NCI-H2081 treated with DMSO at 0.1 percent for 48 hours (cell line): ENCODE results near the gene NKAIN1.
"Not testable (repeated sequence)": the region's sequence is repeated elsewhere in the genome, so short reads cannot be mapped to it uniquely, and the experiment has no call there.

Experiments
- DNase-seq: peaks from one replicate; lab custom pipeline; 2025; lab: John Stamatoyannopoulos, UW

The NKAIN1 gene

DNA sequence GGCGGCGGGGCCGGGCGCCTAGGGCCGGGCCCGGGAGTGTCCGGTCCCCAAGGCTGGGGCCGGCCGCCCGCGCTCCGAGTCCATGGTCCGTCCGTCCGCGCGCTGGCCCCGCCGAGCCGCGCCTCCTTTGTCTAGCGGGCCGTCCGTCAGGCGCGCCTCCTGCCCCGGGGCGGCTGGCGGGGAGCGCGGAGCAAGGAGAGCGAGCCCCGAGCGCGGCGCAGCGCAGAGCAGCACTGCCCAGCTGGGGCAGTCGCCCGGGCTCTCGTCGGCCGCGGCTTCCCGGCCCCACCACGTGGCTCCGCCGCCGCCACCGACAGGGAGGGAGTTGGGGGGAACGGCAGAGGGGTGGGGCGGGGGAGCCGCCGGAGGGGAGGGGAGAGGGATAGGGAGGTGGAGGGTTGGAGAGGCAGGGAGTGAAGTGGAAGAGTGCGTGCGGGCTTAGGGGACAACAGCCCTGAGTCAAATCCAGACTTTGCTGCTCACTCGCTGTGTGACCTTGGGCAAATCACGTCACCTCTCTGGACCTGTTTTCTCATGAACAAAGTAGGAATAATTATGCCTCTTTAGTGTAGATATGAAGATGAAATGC, at the start of gene NKAIN1:
Gene NKAIN1, minus strand, starts transcription at position 235 of the 589 bp plus-strand sequence. CDS start 340 bp downstream, outside the sequence.
- DNase-seq, result no peak

DNA sequence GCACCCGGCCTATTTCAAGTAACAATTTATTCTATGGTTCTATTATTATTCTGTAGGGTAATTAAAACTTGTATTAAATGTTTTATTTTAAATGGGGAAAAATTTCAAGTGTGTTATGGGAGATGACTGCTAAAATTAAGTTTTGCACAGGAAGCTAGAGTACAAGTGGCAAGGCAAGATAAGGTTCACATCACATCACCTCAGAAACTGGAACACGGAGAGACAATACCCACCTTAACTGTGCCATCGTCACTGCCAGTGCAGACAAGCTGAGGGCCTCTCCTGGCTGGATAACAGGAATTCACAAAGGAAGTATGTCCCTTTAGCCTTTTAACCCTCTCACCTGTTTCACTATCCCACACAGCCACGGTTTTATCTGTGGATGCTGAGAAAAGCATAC, 49.3 kb upstream of the NKAIN1 start:
- DNase-seq, result no peak

DNA sequence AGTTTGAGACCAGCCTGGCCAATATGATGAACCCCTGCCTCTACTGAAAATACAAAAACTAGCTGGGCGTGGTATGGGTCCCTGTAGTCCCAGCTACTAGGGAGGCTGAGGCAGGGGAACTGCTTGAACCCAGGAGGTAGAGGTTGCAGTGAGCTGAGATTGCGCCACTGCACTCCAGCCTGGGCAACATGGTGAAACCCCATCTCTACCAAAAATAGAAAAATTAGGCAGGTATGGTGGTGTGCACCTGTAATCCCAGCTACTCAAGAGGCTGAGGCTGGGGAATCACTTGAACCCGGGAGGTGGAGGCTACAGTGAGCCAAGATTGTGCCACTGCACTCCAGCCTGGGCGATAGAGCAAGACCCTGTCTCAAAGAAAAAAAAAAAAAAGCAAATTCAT, 48.1 kb upstream of the NKAIN1 start:
- DNase-seq, result not testable (repeated sequence)

DNA sequence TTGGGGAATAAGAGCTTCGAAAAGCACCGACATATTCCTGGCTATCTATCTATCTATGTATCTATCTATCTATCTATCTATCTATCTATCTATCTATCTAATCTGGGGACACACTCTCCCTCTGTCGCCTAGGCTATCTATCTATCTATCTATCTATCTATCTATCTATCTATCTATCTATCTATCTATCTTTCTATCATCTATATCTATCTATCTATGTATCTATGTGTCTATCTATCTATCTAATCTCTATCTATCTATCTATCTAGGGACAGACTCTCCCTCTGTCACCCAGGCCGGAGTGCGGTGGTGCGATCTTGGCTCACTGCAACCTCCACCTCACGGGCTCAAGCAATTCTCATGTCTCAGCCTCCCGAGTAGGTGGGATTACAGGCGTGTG, 42.7 kb upstream of the NKAIN1 start:
- DNase-seq, result not testable (repeated sequence)

DNA sequence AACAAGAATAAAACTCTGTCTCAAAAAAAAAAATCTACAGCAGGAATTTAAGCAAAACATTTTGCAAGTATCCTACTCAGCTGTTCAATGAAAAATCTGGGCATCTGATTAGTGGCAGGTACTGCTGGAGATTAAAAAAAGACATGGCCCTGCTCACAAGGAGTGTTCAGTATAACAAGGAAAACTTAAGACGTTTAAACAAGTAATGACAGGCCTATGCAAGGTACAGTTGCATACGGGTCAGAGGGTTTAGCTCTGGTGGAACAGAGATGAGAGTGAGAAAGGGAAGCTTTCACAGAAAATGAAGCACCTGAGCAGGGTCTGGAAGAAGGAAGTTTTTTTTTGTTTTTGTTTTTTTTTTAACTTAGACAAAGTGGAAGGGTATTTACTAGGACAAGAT, 33.9 kb upstream of the NKAIN1 start:
- no peak for DNase-seq

DNA sequence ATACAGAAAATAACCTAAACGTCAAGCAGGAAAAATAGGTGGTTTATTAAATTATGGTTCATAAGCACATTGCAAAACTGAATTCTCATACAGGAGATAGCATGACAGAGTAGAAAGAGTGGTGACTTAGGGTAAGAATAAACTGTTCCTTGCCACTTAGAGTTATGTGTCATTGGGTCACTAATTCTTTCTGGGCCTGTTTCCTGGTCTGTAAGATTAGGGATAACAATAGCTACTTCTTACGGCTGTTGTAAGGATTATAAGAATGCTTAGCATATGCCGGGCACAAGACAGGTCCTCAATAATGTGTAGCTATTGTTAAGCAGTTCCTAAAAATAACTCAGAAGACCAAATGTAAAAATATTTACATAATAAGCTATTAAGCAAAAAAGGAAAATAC, 32.7 kb upstream of the NKAIN1 start:
- DNase-seq, result no peak

DNA sequence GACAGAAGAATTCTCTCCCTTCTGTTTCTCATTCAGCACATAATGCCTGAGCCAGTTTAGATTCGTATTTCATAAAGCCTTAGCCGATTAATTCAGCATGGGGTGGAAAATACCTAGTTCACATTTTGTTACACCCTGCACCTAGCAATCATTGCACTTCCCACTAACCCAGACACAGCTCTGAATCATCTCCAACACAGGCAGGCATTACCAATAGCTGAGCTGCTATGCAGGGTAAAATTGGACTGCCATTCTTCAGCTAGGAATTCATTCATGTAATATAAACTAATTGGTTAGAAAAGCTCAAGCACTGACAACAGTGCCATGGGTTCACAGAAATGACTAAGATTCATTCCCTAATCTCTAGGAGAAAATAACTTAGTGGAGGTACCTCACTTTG, 26.9 kb upstream of the NKAIN1 start:
- no peak for DNase-seq

DNA sequence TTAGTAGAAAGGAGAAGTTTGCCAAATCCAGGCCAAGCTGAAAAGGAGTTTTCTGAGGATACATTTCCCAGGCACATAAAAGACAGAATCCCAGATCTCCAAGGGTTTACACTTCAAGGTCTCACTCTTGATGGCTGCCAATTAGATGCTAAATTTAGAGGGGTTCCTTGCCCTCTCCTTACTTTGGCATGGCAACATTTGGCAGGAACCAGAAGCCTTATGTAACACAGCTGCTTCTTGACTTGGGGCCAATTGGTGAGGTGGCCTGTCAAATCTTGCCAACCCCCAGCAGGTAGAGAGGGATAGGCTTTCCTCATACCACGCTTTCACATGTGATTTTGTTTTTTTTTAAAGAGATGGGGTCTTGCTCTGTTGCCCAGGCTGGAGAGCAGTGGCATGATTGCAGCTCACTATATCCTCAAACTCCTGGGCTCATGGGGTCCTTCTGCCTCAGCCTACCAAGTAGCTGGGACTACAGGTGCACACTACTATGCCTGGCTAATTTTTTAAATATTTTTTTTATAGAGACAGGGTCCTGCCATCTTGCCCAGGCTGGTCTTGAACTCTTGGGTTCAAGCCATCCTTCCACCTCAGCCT, 25.2 kb upstream of the NKAIN1 start:
- DNase-seq, result no peak

DNA sequence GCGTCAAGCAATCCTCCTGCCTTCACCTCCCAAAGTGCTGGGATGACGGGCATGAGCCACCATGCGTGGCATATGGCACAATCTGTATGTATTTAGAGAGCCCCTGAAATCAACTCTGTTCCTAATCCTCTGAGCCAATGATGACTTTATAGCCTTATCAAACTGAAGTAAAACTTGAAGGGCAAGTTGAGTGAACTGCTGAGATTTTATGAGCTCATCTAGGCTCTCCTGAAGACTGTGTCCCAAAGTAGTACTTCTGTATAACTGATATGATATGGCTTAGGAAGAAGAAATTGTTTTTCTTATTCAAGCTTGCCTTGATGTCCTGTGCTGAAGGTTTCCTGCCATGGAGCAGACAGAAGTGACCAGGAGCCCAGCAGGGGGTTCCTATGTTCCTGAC, 23.7 kb upstream of the NKAIN1 start:
- no peak for DNase-seq

DNA sequence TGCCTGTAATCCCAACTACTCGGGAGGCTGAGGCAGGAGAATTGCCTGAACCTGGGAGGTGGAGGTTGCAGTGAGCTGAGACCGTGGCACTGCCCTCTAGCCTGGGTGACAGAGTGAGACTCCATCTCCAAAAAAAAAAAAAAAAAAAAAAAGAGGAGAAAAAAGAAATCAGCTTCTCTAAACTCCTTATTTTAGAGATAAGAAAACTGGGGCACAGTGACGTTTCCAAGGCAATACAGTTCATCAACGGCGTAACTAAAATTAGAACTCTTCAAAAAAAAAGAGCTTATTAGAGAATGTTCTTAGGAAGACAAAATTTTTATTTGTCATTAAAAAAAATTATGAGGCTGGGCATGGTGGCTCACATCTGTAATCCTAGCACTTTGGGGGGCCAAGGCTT, 22.7 kb upstream of the NKAIN1 start:
- not testable (repeated sequence) for DNase-seq

DNA sequence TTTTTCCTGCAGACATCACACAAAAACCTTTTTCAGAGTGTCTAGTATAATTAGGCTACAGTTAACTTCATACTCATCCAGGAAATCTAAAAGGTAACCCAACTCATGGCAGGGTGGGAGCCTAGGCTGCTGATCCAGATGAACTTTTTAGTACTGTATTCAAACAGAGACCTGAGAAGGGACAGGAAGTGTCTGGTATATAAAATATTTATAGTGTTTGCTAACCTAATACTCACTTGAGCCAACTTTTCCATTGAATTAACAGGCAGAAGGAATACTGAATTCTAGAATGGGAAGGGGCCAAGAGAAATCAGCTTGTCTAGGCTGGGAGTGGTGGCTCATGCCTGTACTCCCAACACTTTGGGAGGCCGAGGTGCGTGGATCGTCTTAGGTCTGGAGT, 22.2 kb upstream of the NKAIN1 start:
- no peak for DNase-seq

DNA sequence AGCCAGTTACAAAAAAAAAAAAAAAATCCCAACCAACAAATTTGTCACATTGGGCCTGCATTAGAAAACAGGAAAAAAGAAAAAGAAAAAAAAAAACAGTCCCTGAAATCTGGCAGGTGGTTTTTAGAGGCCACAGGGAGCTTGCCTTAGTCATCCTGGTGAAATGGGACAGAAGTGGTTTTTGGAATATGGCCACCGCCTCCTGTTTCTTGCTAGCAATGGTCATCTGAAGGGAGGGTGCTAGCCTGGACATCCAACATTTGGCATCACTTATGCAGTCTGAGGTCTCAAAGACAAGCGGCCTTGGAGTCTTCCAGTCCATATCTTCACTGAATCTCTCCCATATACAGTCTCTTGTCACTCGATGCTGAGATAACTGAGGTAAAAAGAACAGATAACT, 20.1 kb upstream of the NKAIN1 start:
- no peak for DNase-seq

DNA sequence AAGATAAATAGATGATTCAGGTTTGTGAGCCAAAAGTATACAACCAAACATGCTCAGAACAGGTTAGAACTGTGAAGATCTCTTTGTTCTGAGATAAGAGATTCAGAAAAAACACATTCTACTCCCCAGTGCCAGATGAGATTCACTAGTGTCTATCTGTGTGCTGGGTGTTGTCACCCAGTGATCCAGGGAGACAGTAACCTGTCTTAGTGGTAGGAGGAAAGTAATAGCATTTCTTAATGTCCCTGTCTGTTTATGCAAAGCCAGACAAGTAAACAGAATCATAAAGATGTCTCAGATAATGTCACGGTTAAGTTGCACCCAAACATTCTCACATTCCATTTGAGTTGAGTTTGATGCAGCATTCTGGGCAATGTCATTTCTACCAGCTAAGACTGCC, 18.9 kb upstream of the NKAIN1 start:
- DNase-seq, result no peak

DNA sequence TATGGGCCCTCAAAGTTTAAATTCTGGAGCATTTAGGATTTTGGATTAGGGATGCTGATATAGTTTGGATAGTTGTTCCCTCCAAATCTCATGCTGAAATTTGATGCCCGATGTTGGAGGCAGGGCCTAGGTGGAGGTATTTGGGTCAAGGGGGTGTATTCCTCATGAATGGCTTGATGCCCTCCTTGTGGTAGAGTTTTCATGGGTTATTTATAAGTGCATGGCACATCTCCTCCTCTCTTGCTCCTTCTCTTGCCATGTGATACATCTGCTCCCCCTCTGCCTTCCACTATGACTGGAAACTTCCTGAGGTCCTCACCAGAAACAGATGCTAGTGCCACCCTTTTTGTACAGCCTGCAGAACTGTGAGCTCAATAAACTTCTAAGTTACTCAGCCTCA, 17.5 kb upstream of the NKAIN1 start:
- DNase-seq, result no peak

DNA sequence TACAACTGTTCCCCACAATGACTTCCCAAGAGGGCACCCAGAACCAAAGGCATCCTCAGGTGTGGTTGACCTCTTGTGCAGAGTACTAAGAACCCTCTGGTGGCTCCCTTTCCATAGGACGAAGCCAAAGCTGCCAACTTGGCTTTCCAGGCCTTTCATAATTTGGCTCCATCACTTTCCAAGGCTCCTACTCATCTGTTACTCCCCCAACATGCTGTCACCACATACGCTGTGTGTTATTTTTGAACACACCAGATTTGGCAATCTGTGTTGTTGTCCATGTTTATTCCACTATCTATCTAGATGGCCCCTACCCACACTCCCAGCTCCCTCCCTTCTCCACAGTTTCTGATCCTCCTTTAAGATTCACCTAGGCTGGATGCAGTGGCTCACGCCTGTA, 10.2 kb upstream of the NKAIN1 start:
- no peak for DNase-seq

DNA sequence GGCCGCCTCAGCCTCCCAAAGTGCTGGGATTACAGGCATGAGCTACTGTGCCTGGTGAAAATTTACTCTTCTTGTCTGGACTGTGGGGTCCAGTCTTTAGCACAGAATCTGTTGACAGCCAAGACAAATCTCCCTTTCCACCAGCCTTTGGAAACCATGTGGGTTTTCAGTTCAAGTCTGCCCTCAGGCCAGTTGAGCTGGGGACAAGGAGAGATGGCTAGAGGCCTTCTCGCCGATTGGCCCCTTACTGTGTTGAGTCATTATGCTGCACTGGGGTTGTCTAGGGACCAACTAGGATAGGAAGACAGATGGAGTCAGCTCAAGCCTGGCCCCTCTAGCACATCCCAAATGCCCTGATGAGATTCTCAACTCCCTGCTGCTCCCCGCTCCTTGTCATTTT, 8.6 kb upstream of the NKAIN1 start:
- DNase-seq, result no peak

DNA sequence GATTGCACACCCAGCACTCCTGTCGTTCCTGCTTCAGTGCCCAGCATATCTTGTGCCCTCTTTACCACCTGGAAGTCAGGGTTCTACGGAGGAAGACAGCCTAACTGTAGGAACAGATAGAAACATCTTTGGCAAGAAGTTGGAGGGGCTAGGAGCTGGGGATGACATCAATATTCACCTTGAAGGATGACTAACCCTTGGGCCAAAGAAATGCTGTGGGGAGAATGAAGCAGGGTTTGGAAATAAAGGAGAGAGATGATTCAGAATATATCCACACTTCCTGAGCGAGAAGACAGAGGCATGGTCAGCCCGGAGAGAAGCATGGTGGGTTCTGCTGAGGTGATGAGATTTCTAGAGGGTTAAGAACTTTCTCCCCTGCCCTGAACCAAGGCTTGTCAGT, 4.6 kb upstream of the NKAIN1 start:
- DNase-seq, result no peak

DNA sequence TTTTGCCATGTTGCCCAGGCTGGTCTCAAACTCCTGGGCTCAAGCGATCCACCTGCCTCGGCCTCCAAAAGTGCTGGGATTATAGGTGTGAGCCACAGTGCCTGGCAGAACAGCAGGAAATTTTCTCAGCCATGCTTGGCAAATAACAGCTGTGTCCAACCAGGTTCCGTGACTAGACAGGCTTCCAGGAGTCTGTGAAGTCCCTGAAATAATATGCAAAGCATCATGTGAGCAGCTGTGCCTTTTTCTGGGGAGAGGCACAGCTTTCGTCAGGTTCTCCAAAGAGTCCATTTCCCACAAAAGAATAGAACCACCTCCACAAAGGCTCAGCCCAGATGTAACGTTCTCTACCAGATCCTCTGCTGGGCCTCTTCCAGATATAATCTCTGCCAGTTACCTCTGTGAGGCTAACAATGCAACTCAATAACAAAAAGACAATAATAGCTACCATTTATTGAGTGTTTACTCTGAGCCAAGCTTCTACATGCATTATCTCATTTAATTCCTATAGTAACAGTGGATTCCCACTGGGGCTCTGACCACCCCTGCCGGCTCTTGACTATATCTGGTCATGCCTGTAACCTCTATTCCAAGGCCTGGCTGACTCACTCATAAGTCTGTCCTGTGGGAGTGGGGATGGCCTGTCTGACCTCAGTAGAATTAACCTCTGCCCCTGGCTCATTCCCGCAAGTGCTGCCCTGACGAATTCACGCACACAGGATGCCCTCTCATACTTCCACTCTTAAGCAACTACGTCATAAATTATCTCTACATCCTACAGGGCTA, 4.0 kb upstream of the NKAIN1 start:
- DNase-seq, result no peak

DNA sequence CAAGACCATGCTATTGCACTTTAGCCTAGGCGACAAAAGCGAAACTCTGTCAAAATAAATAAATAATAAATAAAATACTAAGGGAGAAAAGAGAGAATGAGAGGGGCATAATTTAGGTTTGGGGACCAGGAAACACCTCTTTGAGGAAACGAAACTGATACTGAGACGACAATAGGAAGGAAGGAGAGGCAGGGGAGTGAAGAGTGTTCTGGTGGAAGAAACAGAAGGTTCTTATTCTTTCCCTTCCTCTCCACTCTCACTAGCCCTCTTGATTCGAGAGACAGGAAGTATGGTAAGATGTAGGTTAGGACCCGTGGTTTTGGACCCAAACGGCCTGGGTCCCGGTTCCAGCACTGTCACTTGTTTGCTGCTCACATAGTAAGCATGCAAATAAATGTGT, 1.6 kb upstream of the NKAIN1 start:
- no peak for DNase-seq

DNA sequence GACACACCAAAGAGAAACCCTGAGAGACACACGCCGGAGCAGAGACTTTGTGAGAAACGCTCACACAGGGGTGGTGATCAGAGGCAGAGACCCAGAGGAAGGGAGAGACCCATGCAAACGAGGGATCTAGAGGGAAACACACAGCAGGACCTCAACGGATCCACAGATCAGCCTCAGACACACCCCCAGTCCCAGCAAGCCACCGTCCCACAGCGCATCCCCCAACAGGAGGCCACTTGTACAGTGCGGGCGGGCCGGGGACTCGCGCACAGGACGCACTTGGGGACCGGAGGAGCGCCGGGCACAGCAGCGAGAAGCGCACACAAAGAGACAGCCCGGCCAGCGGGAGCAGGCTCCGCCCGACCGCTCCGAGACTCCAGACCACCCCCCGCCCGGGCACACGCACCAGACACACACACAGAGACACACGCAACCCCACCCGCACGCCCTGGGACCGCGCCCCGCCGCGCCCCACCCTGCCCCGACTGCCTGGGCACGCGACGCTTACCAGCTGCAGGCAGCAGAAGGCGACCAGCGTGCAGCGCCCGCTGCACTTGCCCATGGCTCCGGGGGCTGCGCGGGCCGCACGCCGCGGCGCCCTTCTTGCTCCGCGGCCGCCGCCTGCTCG, 587 bp downstream of the NKAIN1 start:
- DNase-seq, result no peak

DNA sequence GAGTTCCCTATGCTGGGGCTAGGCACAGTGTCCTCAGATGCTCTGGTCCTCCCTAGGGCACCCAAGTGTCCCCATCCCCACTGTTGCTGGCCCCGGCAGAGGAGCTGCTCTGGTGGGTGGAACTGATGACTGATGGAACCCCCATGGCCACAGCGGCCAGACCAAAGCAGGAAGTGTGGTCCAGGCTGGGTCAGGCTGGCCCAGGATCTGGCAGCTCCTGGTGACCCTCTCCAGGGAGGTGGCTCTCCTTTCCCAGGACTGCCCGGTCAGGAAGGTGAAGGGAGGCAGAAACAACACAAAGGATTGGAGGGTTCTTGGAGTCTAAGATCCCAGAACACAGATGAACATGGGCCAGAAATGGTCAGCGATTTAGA, 1.1 kb downstream of the NKAIN1 start:
- no peak for DNase-seq

DNA sequence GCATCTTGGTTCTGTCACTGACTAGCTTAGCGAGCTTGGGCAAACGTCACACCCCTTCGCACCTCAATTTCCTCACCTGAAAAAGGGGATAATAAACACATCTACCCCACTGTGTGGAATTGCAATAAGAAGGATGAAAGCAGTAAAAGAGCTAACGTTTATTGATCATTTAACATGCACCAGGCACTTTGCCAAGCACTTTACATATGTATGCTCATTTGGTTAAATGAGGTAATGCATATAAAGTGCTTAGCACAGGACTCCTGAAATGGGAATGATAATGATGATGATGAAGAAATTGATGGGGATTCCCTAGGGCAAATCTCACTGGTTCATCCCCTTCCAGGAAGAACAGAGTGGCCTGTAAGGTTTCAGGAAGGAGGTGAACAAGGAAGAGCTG, 4.8 kb downstream of the NKAIN1 start:
- no peak for DNase-seq

DNA sequence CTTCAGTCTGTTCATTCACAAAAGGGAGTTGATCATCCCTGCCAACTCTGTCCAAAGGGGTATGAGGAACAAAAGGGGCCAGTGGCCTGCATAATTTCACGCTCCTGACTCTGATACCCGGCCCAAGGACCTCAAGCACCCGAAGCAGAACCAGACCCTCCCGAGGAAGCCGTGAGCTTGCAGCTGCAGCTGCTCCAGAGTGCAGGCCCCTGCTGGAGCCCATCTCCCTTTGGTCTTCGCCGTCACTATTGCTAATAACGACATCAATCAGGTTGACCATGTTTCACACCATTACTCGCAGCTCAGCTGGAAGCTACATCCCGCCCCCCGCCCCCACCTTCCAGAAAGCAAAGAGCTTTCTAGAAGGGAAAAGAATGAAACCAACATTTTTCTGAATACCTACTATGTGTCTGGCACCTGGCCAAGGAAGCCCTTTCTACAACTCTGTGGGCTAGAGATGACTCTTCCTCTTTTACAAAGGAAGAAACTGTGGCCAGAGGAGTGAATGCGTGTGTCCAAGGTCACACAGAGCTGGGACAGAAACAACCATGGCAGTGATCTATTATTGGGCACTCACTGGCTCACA, 5.5 kb downstream of the NKAIN1 start:
- no peak for DNase-seq
